OCI-LY3 (cell line): ENCODE data around the gene MZT2B.
"Not testable (repeated sequence)": the region's sequence is repeated elsewhere in the genome, so short reads cannot be mapped to it uniquely, and the experiment has no call there.

ENCODE experiments used
- EZH2phosphoT487 ChIP-seq: fragments of 200-600 bp; shearing (Covaris generic); IDR thresholded peaks from 2 replicates; pipeline ENCODE4 v1.6.1; 2018; ENCODE audit warnings: antibody characterized with exemption, mixed run types, low read depth
- TF ChIP-seq, protein P1 (sequence below): fragments of 200-600, 300-600 bp; sonication (generic); IDR thresholded peaks from 2 replicates; pipeline ENCODE4 v1.5.1; 2014; ENCODE audit warnings: antibody characterized with exemption, low read length, low read depth

DNA sequence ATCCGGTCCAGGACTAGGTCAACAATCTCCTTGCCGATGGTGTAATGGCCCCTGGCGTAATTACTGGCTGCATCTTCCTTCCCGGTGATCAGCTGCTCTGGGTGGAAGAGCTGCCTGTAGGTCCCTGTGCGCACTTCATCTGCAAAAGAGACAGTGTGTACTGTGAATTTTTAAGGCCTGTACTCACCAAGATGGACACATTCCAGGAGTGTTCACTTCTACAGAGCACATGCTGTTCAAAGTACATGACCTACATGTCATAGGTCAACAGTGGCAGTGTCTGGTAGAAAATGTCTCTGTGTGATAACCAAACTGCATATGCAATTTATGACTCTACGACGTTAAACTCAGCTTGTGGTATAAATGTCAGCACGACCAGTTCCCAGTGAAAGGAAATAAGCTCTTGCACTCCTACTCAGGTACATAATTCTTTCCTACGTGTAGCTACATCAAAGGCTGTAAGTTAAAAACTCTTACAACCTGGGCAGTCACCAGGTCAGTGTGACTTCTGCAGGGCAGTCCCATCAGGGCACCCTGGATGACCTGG, 13.1 kb downstream of the MZT2B start:
- TF ChIP-seq, protein P1, sequence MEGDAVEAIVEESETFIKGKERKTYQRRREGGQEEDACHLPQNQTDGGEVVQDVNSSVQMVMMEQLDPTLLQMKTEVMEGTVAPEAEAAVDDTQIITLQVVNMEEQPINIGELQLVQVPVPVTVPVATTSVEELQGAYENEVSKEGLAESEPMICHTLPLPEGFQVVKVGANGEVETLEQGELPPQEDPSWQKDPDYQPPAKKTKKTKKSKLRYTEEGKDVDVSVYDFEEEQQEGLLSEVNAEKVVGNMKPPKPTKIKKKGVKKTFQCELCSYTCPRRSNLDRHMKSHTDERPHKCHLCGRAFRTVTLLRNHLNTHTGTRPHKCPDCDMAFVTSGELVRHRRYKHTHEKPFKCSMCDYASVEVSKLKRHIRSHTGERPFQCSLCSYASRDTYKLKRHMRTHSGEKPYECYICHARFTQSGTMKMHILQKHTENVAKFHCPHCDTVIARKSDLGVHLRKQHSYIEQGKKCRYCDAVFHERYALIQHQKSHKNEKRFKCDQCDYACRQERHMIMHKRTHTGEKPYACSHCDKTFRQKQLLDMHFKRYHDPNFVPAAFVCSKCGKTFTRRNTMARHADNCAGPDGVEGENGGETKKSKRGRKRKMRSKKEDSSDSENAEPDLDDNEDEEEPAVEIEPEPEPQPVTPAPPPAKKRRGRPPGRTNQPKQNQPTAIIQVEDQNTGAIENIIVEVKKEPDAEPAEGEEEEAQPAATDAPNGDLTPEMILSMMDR: not testable (repeated sequence)
- TF ChIP-seq EZH2phosphoT487: not testable (repeated sequence)
